Colonic mucosa (tissue), 2 donors: Measurements from ENCODE around the gene INSYN1. TPM values are rescaled to one million over a fixed set of nuclear protein-coding genes. Genes with fewer than 3 reads are reported as not detected.

Experiments used
- total RNA-seq, 2 donors: library from RNA; stranded (reverse); fragmentation: NEBNext Ultra II Directional in 1 of 2; extraction: Animal tissue kit (Norgen Biotek cat#: 25700) in 1 of 2; gene quantifications; one replicate each; pipeline ENCODE4 v1.2.1, GENCODE V29; 2021
- donor health status: DM: no; HTN: no; CAD: no.
- donor health status: DM: no; HTN: no; CAD: no.

Gene INSYN1
- total RNA-seq, 2 donors from 2014 or later = 0.32 to 0.58 TPM

Other genes with a start within 250 kb of the INSYN1 start
- 100 to 1,000 TPM; 111 to 159 TPM for gene NPTN, start 120.0 kb downstream of the INSYN1 start, total RNA-seq
- 10 to 100 TPM; 45.2 to 49.9 TPM for gene CD276, start 69.0 kb downstream of the INSYN1 start, total RNA-seq
- not detected for gene TBC1D21, start 120.2 kb upstream of the INSYN1 start, total RNA-seq
- gene LOXL1, start 173.1 kb upstream of the INSYN1 start, total RNA-seq = 1 to 10 TPM; 2.3 to 6.9 TPM
- gene STOML1, start 238.9 kb upstream of the INSYN1 start, total RNA-seq = 10 to 100 TPM in 1 of 2 donors, 1 to 10 TPM in 1; 9.1 to 14.3 TPM
- gene PML, start 241.4 kb upstream of the INSYN1 start, total RNA-seq = 10 to 100 TPM; 27.0 to 31.3 TPM